Measurements from ENCODE around the gene TBC1D22A.

The TBC1D22A gene

DNA sequence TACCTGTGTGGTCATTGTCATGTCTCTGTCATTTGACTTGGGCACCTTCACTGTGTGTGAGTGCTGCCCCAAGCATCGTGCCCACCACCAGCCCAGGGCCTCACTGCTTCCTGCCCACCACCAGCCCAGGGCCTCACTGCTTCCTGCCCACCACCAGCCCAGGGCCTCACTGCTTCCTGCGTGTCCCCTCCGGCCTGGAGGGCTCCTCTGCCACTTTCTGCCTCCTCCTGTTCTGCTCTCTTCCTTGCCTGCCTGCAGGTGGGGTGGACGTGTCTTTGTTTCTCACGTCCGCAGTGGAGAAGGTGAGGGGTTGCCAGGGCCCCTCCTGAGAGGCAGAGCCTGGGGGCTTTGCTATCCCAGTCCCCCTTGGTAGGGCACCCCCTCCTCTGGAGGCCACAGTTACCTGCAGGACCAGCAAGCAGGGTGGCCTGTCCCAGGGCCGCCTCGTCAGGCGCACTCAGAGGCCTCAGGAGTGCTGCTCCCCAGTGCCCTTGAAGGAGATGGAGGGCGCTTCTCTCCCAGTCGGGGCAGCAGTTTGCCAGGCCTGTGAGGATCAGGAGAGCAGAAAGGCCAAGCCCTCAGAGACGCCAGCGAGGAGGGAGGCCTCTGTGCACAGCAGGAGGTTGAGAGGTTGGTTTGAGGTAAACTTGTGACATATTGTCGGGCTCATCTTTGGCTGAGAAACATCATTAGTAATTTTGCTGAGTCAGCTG, 290.7 kb downstream of the TBC1D22A start:
- no peak for DNase-seq

GRCh38 chr22:47053726-47054141, 291.3 kb downstream of the TBC1D22A start:
- DNase-seq = no peak

DNA sequence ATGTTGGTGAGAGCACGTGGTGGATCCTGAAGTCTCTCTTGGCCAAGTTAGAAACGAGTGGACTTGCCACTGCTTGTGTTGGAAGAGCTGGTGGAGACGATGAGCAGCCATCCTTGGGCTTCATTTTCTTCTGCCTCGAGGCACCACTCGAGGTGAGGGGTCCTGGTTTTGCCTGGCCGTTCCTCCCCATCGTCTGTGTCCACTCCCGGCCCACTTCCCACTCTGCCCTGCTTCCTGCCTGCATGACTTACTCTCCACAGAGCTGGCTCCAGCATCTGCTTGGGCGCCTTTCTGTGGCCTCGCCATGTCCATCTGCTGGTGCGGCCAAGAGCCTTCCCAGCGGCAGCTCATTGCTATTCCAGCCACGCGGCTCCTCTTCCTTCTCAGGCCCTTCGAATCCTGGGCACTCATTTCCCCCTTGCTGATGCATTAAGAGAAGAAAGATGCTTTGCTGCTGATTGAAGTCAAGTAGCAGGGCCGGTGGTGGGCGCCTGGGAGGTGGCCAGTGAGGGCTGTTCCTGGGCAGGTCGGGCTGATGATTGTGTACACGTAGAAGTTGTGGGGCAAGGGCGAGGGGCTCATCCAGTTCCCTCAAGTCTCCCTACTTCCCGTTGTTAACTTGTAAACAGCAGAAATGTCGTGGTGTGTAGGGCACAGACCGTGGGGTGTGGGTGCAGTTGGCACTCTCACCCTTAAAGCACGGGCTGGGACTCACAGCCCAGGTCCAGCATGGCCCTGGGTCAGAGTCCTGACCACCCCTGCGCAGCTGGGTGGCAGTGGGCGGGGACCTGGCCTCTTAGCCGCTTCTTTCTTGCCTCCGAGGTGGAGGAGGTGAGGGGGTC, 292.0 kb downstream of the TBC1D22A start:
- no peak for DNase-seq

DNA sequence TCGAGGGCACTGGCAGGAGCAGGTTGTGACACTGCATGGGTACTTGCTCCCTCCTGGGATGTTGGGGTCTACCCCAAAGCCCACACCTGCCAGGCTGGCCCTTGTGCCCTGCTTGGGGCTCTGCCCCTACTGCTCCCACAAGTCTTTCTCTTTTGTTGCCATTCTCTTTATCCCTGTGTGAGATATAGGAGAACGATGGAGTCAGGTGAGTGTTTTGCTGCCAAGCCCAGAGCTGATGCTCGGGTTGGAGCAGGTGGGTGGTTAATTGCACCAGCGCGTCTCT, 292.6 kb downstream of the TBC1D22A start:
- no peak for DNase-seq

DNA sequence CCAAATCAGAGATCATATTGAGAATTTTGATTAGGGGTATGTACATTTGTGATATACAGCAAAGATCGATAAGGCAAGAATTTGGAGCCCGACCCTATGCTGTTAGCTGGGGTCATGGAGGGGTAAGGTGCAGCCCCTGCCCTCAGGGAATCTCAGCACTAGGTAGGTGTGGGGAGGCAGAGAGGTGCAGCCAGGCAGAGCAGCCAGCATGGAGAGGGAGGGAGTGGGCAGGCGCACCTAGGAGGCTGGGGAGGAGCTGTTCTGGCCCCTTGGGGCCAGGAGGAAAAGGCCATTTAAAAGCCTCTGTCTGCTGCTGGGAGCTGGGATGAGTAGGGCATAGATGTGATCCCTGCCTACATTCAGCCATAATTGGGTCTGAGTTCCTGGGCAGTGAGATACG, 293.0 kb downstream of the TBC1D22A start:
- DNase-seq = no peak

- DNase-seq = no peak
These were observed 293.5 kb downstream of the TBC1D22A start for GRCh38 chr22:47055921-47056320.

DNA sequence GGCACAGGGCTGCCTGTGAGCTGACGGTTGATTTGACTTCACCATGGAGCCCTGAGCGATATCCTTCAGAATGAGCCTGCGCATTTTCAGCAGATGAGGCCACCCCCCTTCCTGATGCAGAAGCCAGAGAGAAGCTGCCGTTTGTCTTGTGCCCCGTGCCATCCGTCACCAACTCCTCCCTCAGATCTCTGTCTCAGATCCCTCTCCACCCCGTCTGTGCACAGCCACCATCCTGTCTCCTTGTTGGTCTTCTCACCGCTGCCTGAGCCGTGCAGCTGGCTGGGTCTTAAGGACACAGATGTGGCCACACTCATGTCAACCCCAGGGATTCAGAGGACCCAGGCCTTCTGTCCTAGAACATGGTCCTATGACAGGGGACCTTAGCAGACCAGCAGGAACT, 293.9 kb downstream of the TBC1D22A start:
- no peak for DNase-seq

DNA sequence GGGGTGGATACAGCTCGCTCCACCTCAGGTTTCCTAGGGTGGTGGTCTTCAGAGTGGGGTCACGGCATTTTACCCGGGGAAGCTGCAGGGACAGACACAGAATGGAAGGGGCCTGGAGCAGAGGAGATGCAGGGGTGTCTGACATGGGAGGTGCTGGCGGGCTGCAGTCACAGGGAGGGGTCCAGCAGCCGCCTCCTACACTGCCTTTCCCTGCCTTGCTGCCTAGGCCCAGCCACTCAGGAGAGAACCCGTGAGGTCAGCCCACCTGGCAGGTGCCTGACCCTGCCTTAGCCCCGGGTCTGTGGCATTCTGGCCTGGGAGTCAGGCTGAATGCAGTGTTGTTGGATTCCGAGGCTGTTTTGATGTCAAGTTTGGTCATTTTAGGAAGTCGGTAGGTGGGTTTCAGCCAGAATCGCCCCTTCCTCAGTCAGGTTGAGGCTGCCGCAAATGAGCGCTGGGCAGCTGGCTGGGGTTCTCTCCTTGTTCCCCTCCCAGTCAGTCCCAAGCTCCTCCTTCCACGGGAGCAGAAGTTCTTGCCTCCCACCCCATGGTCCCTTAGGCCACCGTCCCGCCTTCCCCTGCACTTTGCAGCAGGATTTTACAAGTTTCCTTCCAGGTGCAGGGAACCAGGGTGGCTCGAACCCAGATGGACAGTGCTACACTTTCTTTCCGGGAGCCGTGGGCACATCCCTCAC, 294.5 kb downstream of the TBC1D22A start:
- DNase-seq = no peak

DNA sequence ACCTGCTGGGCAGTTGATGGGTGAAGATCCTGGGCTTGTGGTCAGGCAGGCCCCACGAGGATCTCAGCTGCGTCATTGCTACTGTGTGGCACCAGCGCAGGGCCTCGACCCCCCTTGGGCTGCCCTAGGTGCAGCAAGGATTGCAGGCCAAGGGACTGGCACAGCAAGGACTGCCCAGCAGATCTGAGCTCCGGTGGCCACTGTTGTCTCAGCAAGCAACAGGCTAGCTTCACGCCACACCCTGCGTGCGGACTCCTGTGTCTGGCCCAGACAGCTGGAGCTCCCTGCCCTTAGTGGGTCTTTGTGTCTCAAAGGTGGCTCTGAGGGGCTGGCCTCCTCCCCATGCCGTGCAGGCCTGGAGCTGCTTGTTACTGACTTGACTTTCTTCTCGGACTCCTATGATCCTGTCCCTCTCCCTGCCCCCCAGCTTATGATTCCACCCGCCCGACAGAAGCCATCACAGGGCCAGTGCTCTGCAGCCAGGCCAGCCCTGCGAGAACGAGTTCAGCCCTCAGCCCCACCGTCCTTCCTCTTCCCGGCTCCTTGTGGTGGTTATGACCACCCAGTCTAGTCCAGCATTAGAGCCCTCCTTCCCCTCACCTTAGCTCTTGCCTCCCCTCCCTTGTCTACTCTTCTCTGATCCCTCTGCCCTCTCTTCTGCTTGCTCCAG, 295.6 kb downstream of the TBC1D22A start:
- DNase-seq = no peak

DNA sequence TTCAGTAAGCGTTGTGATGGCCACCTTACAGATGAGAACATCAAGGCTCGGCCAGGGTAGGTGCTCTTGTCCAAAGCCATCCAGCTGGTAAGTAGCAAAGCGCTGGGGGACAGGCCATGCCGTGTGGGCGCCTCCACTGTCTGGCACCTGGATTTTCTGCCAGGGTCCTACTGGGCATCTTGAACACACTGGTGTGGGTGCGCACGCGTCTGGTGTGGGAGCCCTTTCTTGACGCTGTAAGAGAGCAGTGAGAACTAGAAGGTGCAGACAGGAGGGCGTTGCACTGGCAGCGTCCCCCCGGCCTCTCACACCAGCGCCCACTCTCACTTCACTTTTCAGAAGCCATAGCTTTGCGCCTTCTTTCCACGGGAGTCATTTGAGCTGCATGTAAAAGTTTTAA, 296.6 kb downstream of the TBC1D22A start:
- no peak for DNase-seq

DNA sequence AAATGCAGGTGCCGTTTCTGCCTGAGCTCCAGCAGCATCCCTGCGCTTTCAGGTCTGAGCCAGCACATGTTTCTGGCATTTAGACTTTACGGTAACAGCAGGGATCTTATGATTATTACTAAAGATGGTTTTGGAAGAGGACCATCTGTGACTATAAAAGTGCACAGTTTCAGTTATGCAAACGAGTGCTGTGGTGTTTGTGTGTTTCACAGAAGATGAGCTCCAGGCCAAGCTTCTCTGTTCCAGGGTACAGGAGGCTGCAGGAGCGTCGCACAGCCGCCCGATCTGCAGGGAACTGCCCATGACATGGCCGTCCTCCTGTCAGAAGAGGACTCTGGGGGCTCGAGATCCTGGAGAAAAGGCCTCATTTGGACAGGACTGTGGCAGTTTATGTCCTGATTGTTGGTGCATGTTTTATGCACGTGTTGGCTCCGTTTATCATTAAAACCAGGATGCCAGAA, 297.3 kb downstream of the TBC1D22A start:
- DNase-seq = no peak

DNA sequence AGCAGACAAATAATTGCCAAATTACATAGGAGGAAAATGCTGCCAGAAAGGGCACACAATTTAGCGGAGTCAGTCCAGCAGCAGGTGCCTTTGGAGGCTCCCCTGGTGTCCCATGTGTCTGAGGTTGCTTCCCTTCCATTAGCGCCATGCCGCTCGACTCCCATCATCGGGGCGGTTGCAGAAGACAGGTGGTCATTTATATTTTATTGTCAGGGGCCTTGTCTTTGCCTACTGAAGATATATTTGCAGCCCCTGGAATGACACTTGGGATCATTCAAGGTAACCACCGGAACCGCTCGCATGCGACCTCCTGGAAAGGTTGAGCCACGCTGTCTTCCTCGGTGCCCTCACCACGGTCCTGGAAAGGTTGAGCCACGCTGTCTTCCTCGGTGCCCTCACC, 298.3 kb downstream of the TBC1D22A start:
- DNase-seq = no peak

DNA sequence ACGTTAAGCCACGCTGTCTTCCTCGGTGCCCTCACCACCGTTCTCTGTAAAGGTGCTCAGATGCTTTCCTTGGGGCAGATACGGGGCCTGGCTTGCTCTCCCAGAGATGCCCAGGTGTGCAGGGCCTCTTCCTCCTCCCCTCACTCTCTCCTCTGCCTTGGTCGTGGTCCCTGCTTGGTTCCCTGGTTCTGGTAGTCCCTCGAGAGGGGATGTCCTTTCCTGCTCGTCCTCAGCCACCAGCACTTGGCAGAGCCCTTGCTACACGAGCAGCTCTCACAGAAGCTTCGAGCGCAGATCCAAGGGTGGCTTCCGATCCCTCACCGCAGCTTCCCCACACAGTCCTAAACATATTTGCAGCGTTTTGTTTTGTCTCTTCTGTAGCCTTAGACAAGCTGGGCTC, 298.8 kb downstream of the TBC1D22A start:
- DNase-seq = no peak

DNA sequence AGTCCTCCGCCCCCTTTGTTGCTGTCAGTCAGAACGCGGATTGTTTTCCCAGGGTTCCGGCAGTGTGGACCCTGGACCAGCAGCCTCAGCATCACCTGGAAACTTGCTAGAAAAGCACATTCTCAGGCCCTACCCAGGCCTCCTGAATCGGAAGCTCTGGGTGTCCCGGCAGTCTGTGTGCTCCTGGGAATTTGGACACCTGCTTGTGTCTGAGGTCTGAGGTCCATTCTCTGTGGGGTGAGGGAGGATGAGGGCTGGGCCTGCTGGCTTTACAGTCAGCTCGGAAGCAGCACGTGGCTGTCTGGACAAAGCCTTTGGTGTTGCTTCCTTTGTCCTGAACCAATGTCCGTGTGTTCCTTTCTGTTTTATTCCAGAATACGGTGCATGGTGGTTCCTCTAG, 299.7 kb downstream of the TBC1D22A start:
- no peak for DNase-seq

DNA sequence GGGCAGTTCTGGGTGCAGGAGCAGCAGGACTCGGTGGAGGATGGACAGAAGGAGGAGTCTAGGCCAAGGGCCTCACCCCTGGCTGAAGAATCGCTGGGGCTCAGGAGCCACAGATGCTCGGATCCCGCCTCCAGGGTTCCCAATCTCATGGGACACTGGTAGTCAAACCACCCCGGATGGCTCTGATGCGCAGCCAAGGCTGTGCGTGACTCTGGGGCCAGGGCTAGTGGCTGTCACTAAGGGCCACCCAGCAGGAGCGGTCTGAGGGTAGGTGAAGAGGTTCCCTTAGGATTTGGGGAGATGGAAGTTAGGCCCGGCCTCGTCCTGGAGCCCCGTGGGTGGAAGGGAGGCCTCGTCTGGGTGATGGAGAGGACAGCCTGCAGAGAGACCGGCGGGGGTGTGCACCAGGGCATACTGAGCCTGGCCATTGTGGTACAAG, 300.6 kb downstream of the TBC1D22A start:
- DNase-seq = no peak

DNA sequence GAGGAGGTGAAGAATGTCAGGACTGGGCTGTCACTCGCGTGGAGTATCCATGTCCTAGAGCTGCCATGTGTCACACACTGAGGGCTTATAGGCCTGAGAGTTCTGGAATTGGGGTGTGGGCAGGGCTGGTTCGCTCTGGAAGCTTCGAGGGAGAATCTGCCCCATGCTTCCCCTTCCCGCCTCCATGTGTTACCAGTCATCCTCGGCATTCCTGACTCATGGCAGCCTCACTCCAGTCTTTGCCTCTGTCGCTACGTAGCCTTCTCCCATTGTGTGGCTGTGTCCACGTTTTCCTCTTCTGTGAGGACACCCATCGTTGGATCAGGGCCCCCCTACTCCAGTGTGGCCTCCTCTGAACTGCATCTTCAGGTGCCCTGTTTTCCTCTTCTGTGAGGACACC, 301.2 kb downstream of the TBC1D22A start:
- no peak for DNase-seq

DNA sequence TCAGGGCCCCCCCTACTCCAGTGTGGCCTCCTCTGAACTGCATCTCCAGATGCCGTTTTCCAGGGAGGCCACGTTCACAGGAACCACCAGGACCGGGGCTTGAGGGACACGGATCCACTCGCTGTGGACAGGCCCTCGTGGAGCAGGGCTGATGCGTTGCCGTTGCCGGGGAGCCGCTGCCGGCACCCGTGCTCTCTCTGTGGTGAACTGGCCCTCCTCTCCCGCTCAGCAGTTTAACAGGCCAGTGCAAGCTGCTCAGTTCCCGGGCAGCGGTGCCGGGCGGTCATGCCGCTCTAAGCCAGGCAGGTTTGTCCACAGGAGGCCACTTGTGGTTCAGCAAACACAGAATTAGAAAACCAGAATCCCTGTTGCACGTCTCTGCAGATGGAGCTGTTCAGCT, 301.6 kb downstream of the TBC1D22A start:
- DNase-seq = no peak

DNA sequence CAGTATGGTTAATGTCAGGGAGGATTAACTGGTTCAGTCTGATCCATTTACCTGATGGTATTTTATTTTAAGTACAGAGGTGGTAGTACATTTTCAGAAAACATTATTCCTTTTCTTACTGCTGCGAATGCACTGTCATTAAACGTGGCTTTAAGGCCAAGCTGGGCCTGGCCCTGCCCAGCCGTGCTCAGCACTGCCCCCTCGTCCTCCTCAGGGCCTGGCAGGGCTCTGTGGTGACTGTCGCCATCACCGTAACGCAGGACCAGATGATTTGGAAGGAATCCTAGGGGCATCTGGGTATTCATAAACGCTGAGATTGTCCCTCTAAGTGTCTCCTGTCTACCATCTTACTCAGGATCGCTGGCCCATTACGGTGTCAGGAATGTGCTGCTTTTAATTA, 302.0 kb downstream of the TBC1D22A start:
- no peak for DNase-seq

GRCh38 chr22:47065756-47066615, 303.5 kb downstream of the TBC1D22A start:
- no peak for DNase-seq

- no peak for DNase-seq
These were observed 304.1 kb downstream of the TBC1D22A start for GRCh38 chr22:47066616-47066905.

- DNase-seq = no peak
These were observed 305.0 kb downstream of the TBC1D22A start for GRCh38 chr22:47067321-47067890.

Data from cortex of kidney (tissue), 1 donor.